K562 (cell line): Measurements from ENCODE around the gene DDR2. TPM values are rescaled to one million over a fixed set of nuclear protein-coding genes. Genes with fewer than 3 reads are reported as not detected.

Source experiments
- ATAC-seq: fragments of 200-7000 bp; cut with Tn5 transposase; 3 replicates; pipeline ENCODE4 v1.9.1; 2020; ENCODE audit warnings: moderate library complexity
- BruUV-seq: library from RNA; stranded (reverse); fragments of 400-500 nt; replicated peaks from 2 replicates; lab custom pipeline; 2021; lab: Mats Ljungman, UMichigan
- CTCF ChIA-PET: fragments of 300-600 bp; formaldehyde crosslinking; extraction: SDS; loops from one replicate; lab custom pipeline; 2021; ENCODE audit warnings: low intra/inter-chr PET ratio; lab: Yijun Ruan, JAX
- POLR2A ChIA-PET: fragments of 300-600, 350-650 bp; sonication (Branson Sonifier 250); formaldehyde crosslinking; extraction: SDS; loops from one replicate; lab custom pipeline; 2021; ENCODE audit warnings: antibody characterized with exemption, inconsistent platforms; lab: Yijun Ruan, JAX
- DNase-seq, 4 experiments: peaks; one replicate each; pipeline versions ENCODE4 v3.0.0 to v3.0.0-alpha.2; 2011 to 2018; ENCODE audit warnings: low spot score in 3 of 4, mixed read lengths in 3 of 4; ENCODE audit errors: extremely low read depth in 1 of 4
- FAIRE-seq: peaks from 2 replicates; lab custom pipeline; 2011; peaks lifted over from hg19 to GRCh38; lab: Jason Lieb, UNC
- H2AFZ ChIP-seq: 2 replicates; pipeline ENCODE4 v1.6.0; 2011; ENCODE audit warnings: low read depth, low read length, control low read depth, inconsistent platforms
- H3K27ac ChIP-seq: fragments of 200-600 bp; 3 replicates; pipeline ENCODE4 v1.8.0; 2011; ENCODE audit warnings: low read depth, mild to moderate bottlenecking, control low read depth, inconsistent platforms, low read length, moderate library complexity, mixed read lengths; ENCODE audit errors: extremely low read depth
- H3K27me3 ChIP-seq, 2 experiments: fragments of 300-600 bp in 1 of 2; 2 replicates in 1 of 2; 3 replicates in 1 of 2; pipeline versions ENCODE4 v1.6.0 to v1.8.0; 2011; ENCODE audit warnings: inconsistent platforms in 2 of 2, low read length in 2 of 2, mild to moderate bottlenecking in 1 of 2, mixed read lengths in 1 of 2, moderate library complexity in 1 of 2; ENCODE audit not compliant: control insufficient read depth in 2 of 2, insufficient read depth in 2 of 2
- H3K36me3 ChIP-seq: fragments of 300-600 bp; 3 replicates; pipeline ENCODE4 v1.8.0; 2011; ENCODE audit warnings: mild to moderate bottlenecking, low read length, inconsistent platforms; ENCODE audit not compliant: control insufficient read depth, insufficient read depth
- H3K4me1 ChIP-seq, 2 experiments: fragments of 200-600 bp in 1 of 2; replicated peaks in 1 of 2; 2 replicates in 1 of 2; 3 replicates in 1 of 2; pipeline versions ENCODE4 v1.5.1 to v1.8.0; 2011; ENCODE audit warnings: inconsistent platforms in 2 of 2, low read length in 2 of 2, mild to moderate bottlenecking in 1 of 2, mixed read lengths in 1 of 2, moderate library complexity in 1 of 2; ENCODE audit not compliant: control insufficient read depth in 2 of 2, insufficient read depth in 2 of 2
- H3K4me2 ChIP-seq: 2 replicates; pipeline ENCODE4 v1.6.1; 2011; ENCODE audit warnings: low read length, control low read depth, inconsistent platforms, mixed read lengths; ENCODE audit not compliant: insufficient read depth
- H3K4me3 ChIP-seq: fragments of 200-600 bp; sonication (generic), shearing (Covaris generic); 2 replicates; pipeline ENCODE4 v1.5.1; 2016; ENCODE audit warnings: control low read depth, inconsistent platforms
- H3K79me2 ChIP-seq: fragments of 200-600 bp; 3 replicates; pipeline ENCODE4 v1.8.0; 2011; ENCODE audit warnings: low read length, inconsistent platforms; ENCODE audit not compliant: control insufficient read depth, insufficient read depth
- H3K9ac ChIP-seq, 2 experiments: 2 replicates each; pipeline versions ENCODE4 v1.6.0 to v1.6.1; 2011; ENCODE audit warnings: low read depth in 2 of 2, low read length in 2 of 2, control low read depth in 1 of 2, inconsistent platforms in 1 of 2, mild to moderate bottlenecking in 1 of 2, mixed read lengths in 1 of 2; ENCODE audit not compliant: insufficient read depth in 1 of 2
- H3K9me1 ChIP-seq: one replicate; pipeline ENCODE4 v1.6.0; 2011; ENCODE audit warnings: inconsistent platforms, mild to moderate bottlenecking, low read length, moderate library complexity; ENCODE audit not compliant: control insufficient read depth, insufficient read depth
- H3K9me3 ChIP-seq: replicated peaks from 2 replicates; pipeline ENCODE4 v1.5.1; 2011; ENCODE audit warnings: low read depth, low read length, inconsistent platforms; ENCODE audit not compliant: control insufficient read depth, insufficient read depth
- H4K20me1 ChIP-seq: replicated peaks from 2 replicates; pipeline ENCODE4 v1.6.1; 2011; ENCODE audit warnings: low read length, inconsistent platforms, mixed read lengths; ENCODE audit not compliant: control insufficient read depth, insufficient read depth
- KAT2B ChIP-seq: IDR thresholded peaks from one replicate; pipeline ENCODE4 v1.6.1; 2012; ENCODE audit warnings: low read depth, mild to moderate bottlenecking, control low read depth, inconsistent platforms, low read length, moderate library complexity
- NEUROD1 ChIP-seq: fragments of 150-350 bp; IDR thresholded peaks from 2 replicates; pipeline ENCODE4 v1.6.1; 2014; ENCODE audit warnings: borderline replicate concordance, low read length, low read depth; ENCODE audit not compliant: partially characterized antibody
- SREBF2 ChIP-seq: sonication (generic); formaldehyde crosslinking; IDR thresholded peaks from 2 replicates; pipeline ENCODE4 v1.4.0; 2020; ENCODE audit warnings: mild to moderate bottlenecking, missing genetic modification reagents
- WGBS: fragments of 100-300 bp; shearing (Covaris generic); methylation state at CpG from one replicate; pipeline ENCODE4 v1.1.6; 2016; ENCODE audit warnings: low coverage, mixed read lengths; ENCODE audit not compliant: insufficient coverage; ENCODE audit errors: missing lambda C conversion rate; 5-methylcytosine and 5-hydroxymethylcytosine counted together
- in situ Hi-C: fragments of 300-500 bp; cut with MboI; formaldehyde crosslinking; loops from 4 replicates; pipeline ENCODE4 v1.15.0; 2018; ENCODE audit warnings: inconsistent platforms, mixed read lengths
- intact Hi-C: fragments of 100-400 bp; cut with micrococcal nuclease; formaldehyde crosslinking; loops from 2 replicates; pipeline ENCODE4 v1.14.2; 2022
- polyA plus RNA-seq, 8 experiments: library from polyadenylated mRNA; depleted of rRNA in 4 of 8; stranded (reverse) in 5 of 8; unstranded in 3 of 8; fragments of >200 nt; fragmentation: Nextera tagmentation in 2 of 8; fragmentation: Illumina TruSeq in 1 of 8; extraction: Ambion mirVana in 2 of 8; extraction: Trizol in 1 of 8; gene quantifications; 2 replicates each; pipeline versions ENCODE4 v1.2.1 to v1.2.3, GENCODE V29; 2011 to 2014; ENCODE audit warnings: inconsistent platforms in 1 of 8, missing spikeins in 1 of 8
- small RNA-seq: library from RNA; depleted of rRNA; stranded (forward); fragments of <200 nt; gene quantifications from one replicate; pipeline ENCODE3, GENCODE V24; 2014
- total RNA-seq, 7 experiments: library from RNA; depleted of rRNA in 6 of 7; stranded (reverse); fragments of >200 nt in 6 of 7; fragmentation: Illumina TruSeq in 2 of 7; extraction: Trizol in 2 of 7; gene quantifications; 2 replicates each; pipeline versions ENCODE4 v1.2.1 to v1.2.3, GENCODE V29; 2011 to 2021; ENCODE audit warnings: low replicate concordance in 1 of 7
- TF ChIP-seq, protein P1 (sequence below): fragments of 450-650 bp; IDR thresholded peaks from 2 replicates; pipeline ENCODE4 v1.6.1; 2016

The DDR2 gene
- total and polyA plus RNA-seq, 9 of the 15 experiments (the other 6 are each of a cell fraction or from before 2014, with no cell fraction given) = 0.36 to 2.0 (median 1.1) TPM

DNA sequence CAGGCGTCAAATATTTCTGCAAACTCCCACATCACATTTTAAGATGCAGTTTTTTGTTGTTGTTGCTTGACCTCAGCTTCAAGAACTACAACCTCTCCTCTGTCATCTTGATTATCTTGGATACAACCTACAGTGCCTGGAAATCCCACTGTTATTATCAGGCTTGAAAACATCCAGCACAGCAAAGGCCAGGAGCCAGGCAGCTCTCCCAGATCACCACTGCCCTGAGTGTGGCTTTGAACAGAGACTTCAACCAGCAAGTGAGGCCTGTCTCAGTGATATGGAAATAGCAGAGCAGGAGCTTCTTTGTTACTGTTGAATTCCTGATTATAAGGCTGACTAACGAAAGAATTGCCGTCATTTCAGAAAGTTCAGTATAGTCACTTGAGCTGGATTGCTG, 200.2 kb downstream of the DDR2 start (continued):
- TF ChIP-seq KAT2B (no peak), NEUROD1 (no peak), SREBF2 (no peak)

DNA sequence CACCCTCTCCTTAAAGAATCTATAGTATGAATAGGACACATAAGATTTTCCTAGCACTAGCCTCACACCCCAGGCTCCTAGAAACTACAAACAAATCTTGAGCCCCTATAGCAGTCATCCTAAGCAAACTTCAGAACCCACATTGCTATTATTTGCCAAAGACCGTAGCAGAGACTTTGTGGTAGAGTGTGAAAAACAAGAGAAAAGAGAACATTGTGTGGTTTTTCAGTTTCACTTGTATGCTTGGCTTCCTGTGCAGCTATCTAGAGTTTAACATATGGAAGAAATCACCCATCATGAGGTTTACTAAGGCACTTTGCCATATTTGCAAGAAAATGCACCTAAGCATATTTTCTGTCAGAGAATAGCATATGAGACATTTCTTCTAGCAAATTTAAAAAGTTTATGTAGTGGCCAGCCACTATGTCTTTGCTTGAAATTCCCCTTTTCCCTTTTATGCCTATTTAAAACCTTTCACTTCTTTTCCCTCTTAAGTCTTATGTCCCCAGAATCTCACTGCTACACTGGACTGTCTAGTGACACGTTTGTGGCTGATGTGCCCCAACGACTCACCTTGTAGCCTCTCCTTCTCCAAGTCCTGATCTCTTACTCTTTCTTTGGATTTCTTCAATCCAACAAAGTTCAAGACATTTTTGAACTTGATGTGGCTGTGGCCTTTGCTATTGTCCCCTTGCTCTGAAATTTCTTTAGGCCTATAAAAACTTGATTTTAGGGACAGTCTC, 203.1 kb downstream of the DDR2 start:
- Histone ChIP-seq H3K9me3 (0 out of 2 replicates have a peak, but pooled peaks cover 4% of the 10 kb centered on the region), H3K4me2 (no peak overlapping the region), H3K9ac (no peak overlapping the region), H3K36me3 (no peaks in the 10 kb centered on the region), H3K4me1 (peaks cover 0 to 5% of the 10 kb centered on the region in 2 experiments; a peak in 2 of 5 replicates), H3K79me2 (no peaks in the 10 kb centered on the region), H3K9me1 (no peaks in the 10 kb centered on the region), H3K27me3 (peaks cover 0 to 3% of the 10 kb centered on the region in 2 experiments; a peak in 2 of 5 replicates), H3K27ac (no peak overlapping the region), H3K4me3 (no peak overlapping the region), H2AFZ (no peak overlapping the region), H4K20me1 (no peaks in the 10 kb centered on the region)
- no TSS peak for BruUV-seq
- ChIA-PET CTCF (no interaction called here), POLR2A (no interaction called here)
- TF ChIP-seq, protein P1, sequence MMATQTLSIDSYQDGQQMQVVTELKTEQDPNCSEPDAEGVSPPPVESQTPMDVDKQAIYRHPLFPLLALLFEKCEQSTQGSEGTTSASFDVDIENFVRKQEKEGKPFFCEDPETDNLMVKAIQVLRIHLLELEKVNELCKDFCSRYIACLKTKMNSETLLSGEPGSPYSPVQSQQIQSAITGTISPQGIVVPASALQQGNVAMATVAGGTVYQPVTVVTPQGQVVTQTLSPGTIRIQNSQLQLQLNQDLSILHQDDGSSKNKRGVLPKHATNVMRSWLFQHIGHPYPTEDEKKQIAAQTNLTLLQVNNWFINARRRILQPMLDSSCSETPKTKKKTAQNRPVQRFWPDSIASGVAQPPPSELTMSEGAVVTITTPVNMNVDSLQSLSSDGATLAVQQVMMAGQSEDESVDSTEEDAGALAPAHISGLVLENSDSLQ = no peak
- no peak for DNase-seq
- no peak for FAIRE-seq
- 2% methylated on average over 3 of the region's 3 CpGs for WGBS
- intact Hi-C loops = no loop called here
- in situ Hi-C loops = no loop called here
- ATAC-seq = no peak

Small RNA genes within 50 kb of the gene (small RNA-seq; reads per million reads assigned to genes)
- not detected for gene RN7SL861P

Other genes starting within 250 kb of the DDR2 start
- 5.2 and 5.6 TPM in 2 replicates for gene SH2D1B, start 220.3 kb upstream of the DDR2 start, total RNA-seq (2014; rRNA removed)
- 9.7 and 10.8 TPM in 2 replicates for gene SH2D1B, start 220.3 kb upstream of the DDR2 start, total RNA-seq (2014; rRNA removed; fragmentation: Illumina TruSeq; extraction: Trizol)
- 7.9 and 8.3 TPM in 2 replicates for gene SH2D1B, start 220.3 kb upstream of the DDR2 start, total RNA-seq (2015; rRNA removed; fragmentation: Illumina TruSeq; extraction: Trizol)
- gene SH2D1B, start 220.3 kb upstream of the DDR2 start, total RNA-seq (2021) = 5.4 and 6.3 TPM in 2 replicates
- 4.8 and 5.7 TPM in 2 replicates for gene SH2D1B, start 220.3 kb upstream of the DDR2 start, polyA plus RNA-seq (2011; rRNA removed)
- 13.4 and 14.1 TPM in 2 replicates for gene SH2D1B, start 220.3 kb upstream of the DDR2 start, polyA plus RNA-seq (2014; fragmentation: Illumina TruSeq; extraction: Trizol)
- 10 to 100 TPM; 17.1 to 19.6 TPM for gene SH2D1B, start 220.3 kb upstream of the DDR2 start, polyA plus RNA-seq (2014; fragmentation: Nextera tagmentation; extraction: Ambion mirVana)
- 7.2 and 12.3 TPM in 2 replicates for gene SH2D1B, start 220.3 kb upstream of the DDR2 start, polyA plus RNA-seq (2014; rRNA removed)
- gene UHMK1, start 134.6 kb upstream of the DDR2 start, total RNA-seq (2014; rRNA removed) = 34.0 and 36.0 TPM in 2 replicates
- 72.4 and 78.0 TPM in 2 replicates for gene UHMK1, start 134.6 kb upstream of the DDR2 start, total RNA-seq (2014; rRNA removed; fragmentation: Illumina TruSeq; extraction: Trizol)
- 49.2 and 55.2 TPM in 2 replicates for gene UHMK1, start 134.6 kb upstream of the DDR2 start, total RNA-seq (2015; rRNA removed; fragmentation: Illumina TruSeq; extraction: Trizol)
- gene UHMK1, start 134.6 kb upstream of the DDR2 start, total RNA-seq (2021) = 42.6 and 43.3 TPM in 2 replicates
- 63.6 and 71.0 TPM in 2 replicates for gene UHMK1, start 134.6 kb upstream of the DDR2 start, polyA plus RNA-seq (2011; rRNA removed)
- gene UHMK1, start 134.6 kb upstream of the DDR2 start, polyA plus RNA-seq (2014; fragmentation: Illumina TruSeq; extraction: Trizol) = 32.9 and 38.3 TPM in 2 replicates
- 10 to 100 TPM; 13.1 to 20.5 TPM for gene UHMK1, start 134.6 kb upstream of the DDR2 start, polyA plus RNA-seq (2014; fragmentation: Nextera tagmentation; extraction: Ambion mirVana)
- 27.7 and 28.9 TPM in 2 replicates for gene UHMK1, start 134.6 kb upstream of the DDR2 start, polyA plus RNA-seq (2014; rRNA removed)
- gene UAP1, start 70.7 kb upstream of the DDR2 start, total RNA-seq (2014; rRNA removed) = 191 and 213 TPM in 2 replicates
- 317 and 372 TPM in 2 replicates for gene UAP1, start 70.7 kb upstream of the DDR2 start, total RNA-seq (2014; rRNA removed; fragmentation: Illumina TruSeq; extraction: Trizol)
- gene UAP1, start 70.7 kb upstream of the DDR2 start, total RNA-seq (2015; rRNA removed; fragmentation: Illumina TruSeq; extraction: Trizol) = 188 TPM in 2 replicates
- 216 and 222 TPM in 2 replicates for gene UAP1, start 70.7 kb upstream of the DDR2 start, total RNA-seq (2021)
- 257 and 285 TPM in 2 replicates for gene UAP1, start 70.7 kb upstream of the DDR2 start, polyA plus RNA-seq (2011; rRNA removed)
- 219 and 241 TPM in 2 replicates for gene UAP1, start 70.7 kb upstream of the DDR2 start, polyA plus RNA-seq (2014; fragmentation: Illumina TruSeq; extraction: Trizol)
- gene UAP1, start 70.7 kb upstream of the DDR2 start, polyA plus RNA-seq (2014; fragmentation: Nextera tagmentation; extraction: Ambion mirVana) = 100 to 1,000 TPM; 182 to 189 TPM
- 201 and 213 TPM in 2 replicates for gene UAP1, start 70.7 kb upstream of the DDR2 start, polyA plus RNA-seq (2014; rRNA removed)
- 13.7 and 17.3 TPM in 2 replicates for gene HSD17B7, start 158.2 kb downstream of the DDR2 start, total RNA-seq (2014; rRNA removed)
- 22.4 and 24.2 TPM in 2 replicates for gene HSD17B7, start 158.2 kb downstream of the DDR2 start, total RNA-seq (2014; rRNA removed; fragmentation: Illumina TruSeq; extraction: Trizol)
- gene HSD17B7, start 158.2 kb downstream of the DDR2 start, total RNA-seq (2015; rRNA removed; fragmentation: Illumina TruSeq; extraction: Trizol) = 11.8 and 12.7 TPM in 2 replicates
- 16.1 and 19.1 TPM in 2 replicates for gene HSD17B7, start 158.2 kb downstream of the DDR2 start, total RNA-seq (2021)
- 48.7 and 64.4 TPM in 2 replicates for gene HSD17B7, start 158.2 kb downstream of the DDR2 start, polyA plus RNA-seq (2011; rRNA removed)
- 20.6 and 21.3 TPM in 2 replicates for gene HSD17B7, start 158.2 kb downstream of the DDR2 start, polyA plus RNA-seq (2014; fragmentation: Illumina TruSeq; extraction: Trizol)
- gene HSD17B7, start 158.2 kb downstream of the DDR2 start, polyA plus RNA-seq (2014; fragmentation: Nextera tagmentation; extraction: Ambion mirVana) = 10 to 100 TPM; 26.8 to 27.1 TPM
- 14.7 and 17.4 TPM in 2 replicates for gene HSD17B7, start 158.2 kb downstream of the DDR2 start, polyA plus RNA-seq (2014; rRNA removed)
- not detected in 2 replicates for gene CCDC190, start 228.7 kb downstream of the DDR2 start, total RNA-seq (2014; rRNA removed)
- gene CCDC190, start 228.7 kb downstream of the DDR2 start, total RNA-seq (2014; rRNA removed; fragmentation: Illumina TruSeq; extraction: Trizol) = not detected in 2 replicates
- not detected in 2 replicates for gene CCDC190, start 228.7 kb downstream of the DDR2 start, total RNA-seq (2015; rRNA removed; fragmentation: Illumina TruSeq; extraction: Trizol)
- not detected in 2 replicates for gene CCDC190, start 228.7 kb downstream of the DDR2 start, total RNA-seq (2021)
- gene CCDC190, start 228.7 kb downstream of the DDR2 start, polyA plus RNA-seq (2011; rRNA removed) = not detected in 2 replicates
- gene CCDC190, start 228.7 kb downstream of the DDR2 start, polyA plus RNA-seq (2014; fragmentation: Illumina TruSeq; extraction: Trizol) = not detected in 2 replicates
- gene CCDC190, start 228.7 kb downstream of the DDR2 start, polyA plus RNA-seq (2014; fragmentation: Nextera tagmentation; extraction: Ambion mirVana) = not detected
- not detected in 2 replicates for gene CCDC190, start 228.7 kb downstream of the DDR2 start, polyA plus RNA-seq (2014; rRNA removed)